Endometrial microvascular endothelial cells (primary cell): ENCODE results near the gene CTDSPL. TPM values are rescaled to one million over a fixed set of nuclear protein-coding genes. Genes with fewer than 3 reads are reported as not detected.
"Not testable (repeated sequence)": the region's sequence is repeated elsewhere in the genome, so short reads cannot be mapped to it uniquely, and the experiment has no call there.

Source experiments
- in situ Hi-C: cut with HindIII; loops from 2 replicates; pipeline ENCODE4 v1.10.0; 2017; ENCODE audit warnings: low sequenced_read_pairs, low pct_unique_long_range_greater_than_20kb; ENCODE audit errors: inconsistent ontology term
- total RNA-seq: library from RNA; depleted of rRNA; stranded (reverse); fragments of >200 nt; gene quantifications from one replicate; pipeline ENCODE4 v1.2.3, GENCODE V29; 2015; ENCODE audit errors: inconsistent ontology term

The CTDSPL gene
- total RNA-seq, 1 donor from 2014 or later = 17.2 TPM

- in situ Hi-C loops = no loop called here
These were observed 111.8 kb downstream of the CTDSPL start for GRCh38 chr3:37973246-37974054.

- in situ Hi-C loops = no loop called here
These were observed 112.7 kb downstream of the CTDSPL start for GRCh38 chr3:37974121-37975083.

GRCh38 chr3:37979541-37980461 is 118.1 kb downstream of the CTDSPL start:
- in situ Hi-C loops = no loop called here

- in situ Hi-C loops = no loop called here
These were observed 119.0 kb downstream of the CTDSPL start for GRCh38 chr3:37980462-37981347.

- in situ Hi-C loops = no loop called here
These were observed 119.6 kb downstream of the CTDSPL start for GRCh38 chr3:37981348-37981664.

GRCh38 chr3:37982331-37982730 is 120.7 kb downstream of the CTDSPL start:
- in situ Hi-C loops = no loop called here

GRCh38 chr3:37984051-37984450 is 122.4 kb downstream of the CTDSPL start:
- in situ Hi-C loops = no loop called here

GRCh38 chr3:37984596-37984995 is 122.9 kb downstream of the CTDSPL start:
- in situ Hi-C loops = no loop called here

- in situ Hi-C loops = no loop called here
These were observed 124.1 kb downstream of the CTDSPL start for GRCh38 chr3:37985637-37986320.

GRCh38 chr3:37986479-37987314 is 125.0 kb downstream of the CTDSPL start:
- in situ Hi-C loops = no loop called here

- in situ Hi-C loops = no loop called here
These were observed 125.6 kb downstream of the CTDSPL start for GRCh38 chr3:37987315-37987697.

- in situ Hi-C loops = no loop called here
These were observed 126.1 kb downstream of the CTDSPL start for GRCh38 chr3:37987751-37988179.

- in situ Hi-C loops = not testable (repeated sequence)
These were observed 126.7 kb downstream of the CTDSPL start for GRCh38 chr3:37988376-37988775.

- in situ Hi-C loops = no loop called here
These were observed 127.3 kb downstream of the CTDSPL start for GRCh38 chr3:37988931-37989525.

- in situ Hi-C loops = no loop called here
These were observed 128.3 kb downstream of the CTDSPL start for GRCh38 chr3:37989821-37990480.

- in situ Hi-C loops = no loop called here
These were observed 128.8 kb downstream of the CTDSPL start, which contains the start of gene VILL for GRCh38 chr3:37990527-37990926. Gene VILL, plus strand, starts transcription at chr3:37990786. Its CDS starts 2,887 bp downstream, at chr3:37993673.
